ENCODE results near the gene PDIK1L. TPM values are rescaled to one million over a fixed set of nuclear protein-coding genes. Genes with fewer than 3 reads are reported as not detected.

Gene PDIK1L
- total RNA-seq, 2 experiments from 2014 or later: 12.3 to 13.0 TPM

DNA sequence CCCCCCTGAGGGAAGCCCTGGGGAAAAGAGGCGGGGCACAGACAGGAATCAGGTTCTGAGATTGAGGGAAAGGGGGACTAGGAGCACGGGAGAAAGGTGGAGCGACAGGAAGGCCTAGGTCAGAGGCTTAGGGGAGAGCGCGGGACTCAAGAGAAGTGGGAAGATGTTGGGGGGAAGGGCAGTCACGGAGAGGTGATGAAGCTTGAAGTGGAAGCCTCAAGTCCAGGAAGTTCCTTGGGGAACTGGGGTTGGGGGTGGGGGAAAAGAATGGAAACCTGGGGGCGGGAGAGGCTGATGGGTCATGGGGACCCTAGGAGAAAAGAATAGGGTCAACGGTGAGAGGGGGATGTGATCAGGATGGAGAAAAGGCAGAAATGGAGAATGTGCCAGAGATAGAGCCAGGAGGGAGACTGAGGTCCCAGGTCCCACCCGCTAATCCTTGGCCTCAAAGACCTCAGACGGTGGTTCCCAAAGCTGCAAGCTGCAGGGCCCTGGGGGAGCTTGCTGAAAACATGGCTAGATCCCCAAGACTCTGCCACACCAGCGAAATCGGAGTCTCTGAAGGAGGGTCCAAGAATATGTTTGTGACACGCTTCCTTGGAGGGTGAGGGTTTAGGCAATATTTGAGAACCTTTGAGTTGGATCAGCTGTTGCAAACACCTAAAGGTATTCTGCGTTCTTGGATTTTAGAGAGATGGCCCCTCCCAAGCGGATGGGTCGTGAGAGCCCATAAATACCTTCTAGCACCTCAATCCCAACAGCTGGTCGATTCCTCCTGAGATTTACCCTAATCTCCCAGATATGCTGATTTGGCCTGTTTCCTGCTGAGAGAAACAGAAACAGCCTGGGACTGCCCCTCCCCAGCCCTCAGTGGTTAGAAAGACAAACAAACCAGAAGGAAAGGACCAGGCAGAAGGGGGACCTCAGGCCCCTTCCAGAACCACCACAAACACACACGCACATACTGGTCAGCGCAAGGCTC, 53.5 kb downstream of the PDIK1L start:
- Mint-ChIP-seq H3K27ac (no peak overlapping the region), H3K4me3 (peak overlapping the region; percentile 50), H3K36me3 (ENCODE audit: low read depth) (no peaks in the 10 kb centered on the region), H3K4me1 (peaks cover 10% of the 10 kb centered on the region), H3K27me3 (peaks cover 14% of the 10 kb centered on the region), H3K9me3 (ENCODE audit: low read depth) (no peaks in the 10 kb centered on the region)
- ChIA-PET POLR2A (no interaction called here), CTCF (interaction anchor here (0.6 to 1.7 kb wide), 8 partner anchors 20 to 157 kb away, joined by 3 to 6 read pairs (median 4); no protein-coding TSS in a partner anchor)
- no peak for DNase-seq
- ATAC-seq: no peak
- intact Hi-C loops (cut with DNase I, micrococcal nuclease): loop anchor here (1.0 to 5.0 kb wide), 4 partner anchors 60 to 129 kb away; partner anchors contain the start of gene CEP85 (in 1 of the 2)

DNA sequence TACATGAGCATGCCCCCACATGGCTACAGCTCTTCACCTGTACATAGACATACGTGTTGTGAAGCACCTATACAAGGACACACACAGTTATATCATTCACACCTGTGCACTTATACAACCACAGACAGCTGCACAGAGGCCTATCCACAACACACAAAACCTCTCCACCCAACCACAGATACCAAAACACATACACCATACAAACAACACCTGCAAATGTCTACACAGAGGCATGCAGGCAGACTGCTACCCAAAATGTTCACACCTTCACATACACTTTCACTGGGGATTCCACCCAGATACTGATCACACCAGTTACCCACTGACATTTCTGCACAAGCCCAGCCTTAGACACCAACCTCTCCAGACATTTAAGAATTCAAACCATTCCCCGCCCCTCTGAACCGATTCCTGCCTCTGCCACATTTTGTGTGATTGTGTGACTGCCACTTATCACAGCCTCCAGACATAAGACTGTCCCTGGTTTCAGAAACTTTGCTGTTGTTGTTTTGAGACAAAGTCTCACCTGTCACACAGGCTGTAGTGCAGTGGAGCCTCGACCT, 55.2 kb downstream of the PDIK1L start:
- Mint-ChIP-seq H3K4me1 (peaks cover 18% of the 10 kb centered on the region), H3K27me3 (peaks cover 10% of the 10 kb centered on the region), H3K27ac (no peak overlapping the region), H3K9me3 (ENCODE audit: low read depth) (no peaks in the 10 kb centered on the region), H3K36me3 (ENCODE audit: low read depth) (peaks cover 8% of the 10 kb centered on the region), H3K4me3 (no peak overlapping the region)
- ChIA-PET POLR2A (no interaction called here), CTCF (interaction anchor here (1.0 kb wide), 2 partner anchors 9 to 155 kb away, joined by 3 read pairs; no protein-coding TSS in a partner anchor)
- ATAC-seq: no peak
- intact Hi-C loops (cut with DNase I, micrococcal nuclease): loop anchor here in 1 of 2 experiments (5.0 kb wide), 1 partner anchor 129 kb away; no protein-coding TSS in a partner anchor
- DNase-seq: no peak

DNA sequence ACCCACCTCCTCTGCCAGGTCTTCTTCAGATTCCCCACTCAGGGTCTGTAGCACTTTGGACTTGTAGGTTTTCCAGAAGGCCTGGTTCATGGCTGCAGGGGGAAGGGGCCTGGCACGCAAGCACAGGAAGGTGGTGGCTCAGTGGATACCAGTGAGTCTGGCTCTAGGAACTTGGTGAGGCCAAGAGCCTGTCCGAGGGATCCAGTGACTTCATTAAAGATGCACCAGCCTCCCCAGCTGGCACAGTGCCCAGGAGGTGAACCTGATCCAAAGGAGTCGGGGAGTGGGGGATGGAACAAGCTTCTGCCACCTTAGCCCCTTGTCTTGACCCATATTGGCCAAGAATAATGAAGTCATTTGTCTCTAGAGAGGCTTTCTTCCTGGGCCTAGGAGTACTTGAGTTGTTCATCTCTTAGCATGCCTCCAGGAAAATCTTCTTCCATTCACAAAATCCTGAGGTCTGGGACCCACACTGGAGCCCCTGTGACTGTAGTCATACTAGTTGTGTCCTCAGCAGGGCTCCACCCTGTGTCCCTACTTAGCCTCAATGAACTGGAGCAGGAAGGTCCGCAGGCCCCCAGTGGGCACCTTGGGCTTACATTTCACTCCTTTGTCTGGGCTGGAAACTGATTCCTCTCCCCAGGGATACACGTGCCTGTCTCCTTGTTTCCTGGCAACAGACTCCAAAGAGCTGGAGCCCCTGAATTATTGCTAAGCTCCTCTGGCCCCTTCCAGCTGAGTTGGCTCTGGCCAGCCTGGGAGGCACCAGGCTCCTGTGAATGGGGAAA, 57.0 kb downstream of the PDIK1L start, which contains the start of gene C1orf232:
Gene C1orf232, minus strand, starts transcription at position 554 of the 788 bp plus-strand sequence. Its CDS starts 464 bp downstream, at position 90.
- H3K9me3 Mint-ChIP-seq (ENCODE audit: low read depth): no peaks in the 10 kb centered on the region
- peak within 1 kb of the TSS; percentile 95 for H3K4me3 Mint-ChIP-seq
- intact Hi-C loops (cut with DNase I, micrococcal nuclease): loop anchor here (1.0 to 5.0 kb wide), 8 partner anchors 57 to 264 kb away; partner anchors contain the start of genes CEP85 (in 2 of the 2), DHDDS (in 1 of the 2) and PDIK1L (in 1 of the 2)
- H3K27ac Mint-ChIP-seq: peak within 1 kb of the TSS; percentile 88
- peaks cover 14% of the 10 kb centered on the region for H3K4me1 Mint-ChIP-seq
- DNase-seq: no peak
- peaks cover 12% of the 10 kb centered on the region for H3K36me3 Mint-ChIP-seq (ENCODE audit: low read depth)
- H3K27me3 Mint-ChIP-seq: peaks cover 3% of the 10 kb centered on the region
- ATAC-seq: no peak
- ChIA-PET POLR2A (interaction anchor here (1.2 kb wide), 1 partner anchor 65 kb away, joined by 13 read pairs; the partner anchor contains the start of gene CEP85), CTCF (interaction anchor here (1.0 to 2.6 kb wide), 2 partner anchors 66 to 137 kb away, joined by 3 to 35 read pairs; partner anchors contain the start of gene CEP85)

- no peak for ATAC-seq
- peak overlapping the region; percentile 95 for H3K4me3 Mint-ChIP-seq
- no peak overlapping the region for H3K27ac Mint-ChIP-seq
- no peaks in the 10 kb centered on the region for H3K9me3 Mint-ChIP-seq (ENCODE audit: low read depth)
- POLR2A ChIA-PET: interaction anchor here (0.9 to 1.2 kb wide), 2 partner anchors 24 to 65 kb away, joined by 3 to 13 read pairs; partner anchors contain the start of gene CEP85
- peaks cover 10% of the 10 kb centered on the region for H3K4me1 Mint-ChIP-seq
- CTCF ChIA-PET: interaction anchor here (0.6 to 2.6 kb wide), 26 partner anchors 8 to 305 kb away, joined by 3 to 35 read pairs (median 4); partner anchors contain the start of genes CD52, CEP85 and PAQR7
- intact Hi-C loops (cut with DNase I, micrococcal nuclease): loop anchor here (1.0 to 5.0 kb wide), 8 partner anchors 58 to 263 kb away; partner anchors contain the start of genes CEP85 (in 2 of the 2), DHDDS (in 1 of the 2) and PDIK1L (in 1 of the 2)
- H3K36me3 Mint-ChIP-seq (ENCODE audit: low read depth): peaks cover 12% of the 10 kb centered on the region
- H3K27me3 Mint-ChIP-seq: no peaks in the 10 kb centered on the region
- no peak for DNase-seq
These were observed 57.6 kb downstream of the PDIK1L start for GRCh38 chr1:26169198-26169554.

DNA sequence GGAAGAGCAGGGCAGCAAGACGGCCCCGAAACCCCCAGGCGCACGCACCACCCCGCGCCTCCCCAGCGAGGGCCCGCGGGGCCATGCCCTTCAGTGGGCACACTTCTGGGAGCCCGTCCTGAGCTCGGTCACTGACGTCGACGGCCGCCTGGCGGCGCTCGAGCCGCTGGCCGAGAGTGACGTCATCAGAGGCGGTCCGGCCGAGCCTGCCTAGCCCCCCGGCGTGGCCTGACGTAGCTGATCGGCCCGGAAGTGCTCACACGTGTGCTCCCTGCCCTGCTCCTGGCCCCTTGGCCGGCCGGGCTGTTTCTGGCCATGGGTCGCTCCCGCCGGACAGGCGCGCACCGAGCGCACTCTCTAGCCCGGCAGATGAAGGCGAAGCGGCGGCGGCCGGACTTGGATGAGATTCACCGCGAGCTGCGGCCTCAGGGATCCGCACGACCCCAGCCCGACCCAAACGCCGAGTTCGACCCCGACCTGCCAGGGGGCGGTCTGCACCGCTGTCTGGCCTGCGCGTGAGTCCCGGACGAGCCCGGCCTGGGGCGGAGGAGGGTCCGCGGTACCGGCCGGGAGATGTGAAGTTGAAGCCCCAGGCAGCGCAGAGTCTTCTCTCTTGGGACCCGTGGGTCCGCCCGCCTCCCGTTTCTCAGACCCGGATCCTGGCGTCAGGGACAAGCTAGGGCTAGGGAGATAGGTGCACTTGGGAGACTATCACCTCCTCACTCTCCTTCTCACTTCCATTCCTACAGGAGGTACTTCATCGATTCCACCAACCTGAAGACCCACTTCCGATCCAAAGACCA, 58.2 kb downstream of the PDIK1L start, which contains the start of gene ZNF593:
Gene ZNF593, plus strand, starts transcription at position 240 of the 803 bp plus-strand sequence. Its CDS starts 76 bp downstream, at position 316.
- peak; percentile 96 for ATAC-seq
- CTCF ChIA-PET: interaction anchor here (0.5 to 2.6 kb wide), 41 partner anchors 9 to 1372 kb away, joined by 3 to 35 read pairs (median 4); partner anchors contain the start of genes CD52, CEP85, DHDDS and PAQR7
- H3K36me3 Mint-ChIP-seq (ENCODE audit: low read depth): peaks cover 12% of the 10 kb centered on the region
- POLR2A ChIA-PET: interaction anchor here (0.9 to 1.2 kb wide), 2 partner anchors 25 to 64 kb away, joined by 3 to 13 read pairs; partner anchors contain the start of gene CEP85
- intact Hi-C loops (cut with DNase I, micrococcal nuclease): loop anchor here (1.0 to 5.0 kb wide), 8 partner anchors 59 to 262 kb away; partner anchors contain the start of genes CEP85 (in 2 of the 2), DHDDS (in 1 of the 2) and PDIK1L (in 1 of the 2)
- no peaks in the 10 kb centered on the region for H3K27me3 Mint-ChIP-seq
- peak within 1 kb of the TSS; percentile 95 for H3K4me3 Mint-ChIP-seq
- H3K4me1 Mint-ChIP-seq: peaks cover 10% of the 10 kb centered on the region
- DNase-seq: peak; percentile 94
- no peaks in the 10 kb centered on the region for H3K9me3 Mint-ChIP-seq (ENCODE audit: low read depth)
- peak within 1 kb of the TSS; percentile 88 for H3K27ac Mint-ChIP-seq

DNA sequence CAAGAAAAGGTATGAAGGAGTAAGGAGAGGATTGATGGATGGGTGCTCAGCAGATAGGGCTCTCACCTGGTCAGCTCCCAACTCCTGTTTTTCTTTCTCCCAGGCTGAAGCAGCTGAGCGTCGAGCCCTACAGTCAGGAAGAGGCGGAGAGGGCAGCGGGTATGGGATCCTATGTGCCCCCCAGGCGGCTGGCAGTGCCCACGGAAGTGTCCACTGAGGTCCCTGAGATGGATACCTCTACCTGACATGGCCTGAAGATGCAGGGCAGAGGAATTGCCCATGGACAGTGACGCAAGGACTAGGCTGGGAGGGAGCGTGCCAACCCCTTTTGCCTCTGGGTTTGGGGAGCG, 58.8 kb downstream of the PDIK1L start:
- Mint-ChIP-seq H3K27ac (peak overlapping the region; percentile 88), H3K4me1 (peaks cover 10% of the 10 kb centered on the region), H3K9me3 (ENCODE audit: low read depth) (no peaks in the 10 kb centered on the region), H3K4me3 (peak overlapping the region; percentile 95), H3K27me3 (no peaks in the 10 kb centered on the region), H3K36me3 (ENCODE audit: low read depth) (peaks cover 12% of the 10 kb centered on the region)
- ChIA-PET CTCF (interaction anchor here (0.7 to 2.6 kb wide), 21 partner anchors 10 to 294 kb away, joined by 3 to 35 read pairs (median 5); partner anchors contain the start of genes CD52, CEP85, DHDDS and PAQR7), POLR2A (no interaction called here)
- intact Hi-C loops (cut with DNase I, micrococcal nuclease): no loop called here
- DNase-seq (no peak), ATAC-seq (no peak)

DNA sequence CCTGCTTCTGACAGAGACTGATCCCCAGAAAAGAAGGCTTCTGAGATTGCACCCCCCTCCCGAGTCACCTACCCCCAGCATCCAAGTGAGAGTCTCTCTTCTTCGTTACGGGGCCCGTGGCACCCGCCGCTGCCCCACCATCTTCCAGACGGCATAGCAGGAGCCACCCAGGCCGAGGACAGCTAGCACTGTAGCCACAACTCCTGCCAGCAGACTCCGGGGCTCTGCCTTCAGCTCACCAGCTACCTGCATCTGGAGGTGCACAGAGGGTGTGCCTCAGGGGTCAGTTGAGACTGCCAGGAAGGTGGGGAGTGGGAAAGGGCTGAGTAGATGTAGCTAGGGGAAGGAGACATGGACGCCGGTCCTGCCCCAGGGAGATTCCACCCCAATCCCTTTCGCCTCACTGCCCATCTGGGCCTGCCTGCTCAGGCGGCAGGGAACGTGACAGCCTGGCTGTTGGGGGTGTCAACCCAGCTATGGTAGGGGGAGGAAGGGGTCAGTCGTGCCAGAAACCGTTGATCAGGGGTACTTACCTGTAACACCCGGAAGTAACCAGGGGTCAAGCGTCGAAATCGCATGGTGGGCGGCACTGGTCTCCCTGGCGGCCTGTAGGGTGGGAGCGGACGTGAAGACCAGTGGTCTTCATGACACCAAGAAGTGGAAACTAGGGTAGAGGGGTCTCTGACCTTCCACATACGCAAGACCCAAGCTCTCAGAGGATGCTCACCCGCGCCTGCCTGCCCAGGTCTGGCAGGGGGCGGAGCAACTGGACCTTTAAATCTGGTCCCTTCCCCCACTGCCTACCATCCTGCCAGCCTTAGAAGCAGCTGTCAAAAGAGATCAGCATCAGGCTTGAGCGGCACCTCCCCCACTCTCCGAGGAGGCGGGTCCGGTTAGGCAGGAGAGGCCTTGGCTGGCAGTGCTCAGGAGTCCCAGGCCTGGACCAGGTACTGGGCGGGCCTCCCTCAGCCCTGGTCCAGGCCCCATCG, 59.8 kb downstream of the PDIK1L start, which contains the start of gene ZNF593OS:
Gene ZNF593OS, minus strand, starts transcription at position 749 of the 989 bp plus-strand sequence. Its CDS starts 171 bp downstream, at position 578.
- H3K36me3 Mint-ChIP-seq (ENCODE audit: low read depth): peaks cover 12% of the 10 kb centered on the region
- no peaks in the 10 kb centered on the region for H3K9me3 Mint-ChIP-seq (ENCODE audit: low read depth)
- intact Hi-C loops (cut with DNase I, micrococcal nuclease): no loop called here
- POLR2A ChIA-PET: no interaction called here
- DNase-seq (no peak), ATAC-seq (no peak)
- peak within 1 kb of the TSS; percentile 95 for H3K4me3 Mint-ChIP-seq
- CTCF ChIA-PET: interaction anchor here (0.6 to 2.0 kb wide), 7 partner anchors 9 to 435 kb away, joined by 3 to 4 read pairs (median 4); partner anchors contain the start of gene CEP85
- H3K27ac Mint-ChIP-seq: no peak within 1 kb of the TSS
- peaks cover 8% of the 10 kb centered on the region for H3K4me1 Mint-ChIP-seq
- no peaks in the 10 kb centered on the region for H3K27me3 Mint-ChIP-seq
